ENCODE measurements around the gene RMC1. TPM values are rescaled to one million over a fixed set of nuclear protein-coding genes. Genes with fewer than 3 reads are reported as not detected.
A peak's percentile ranks its signal among the peaks of the same experiment; 100 is the strongest.

The RMC1 gene
- total and polyA plus RNA-seq, 2 donors from 2014 or later = 25.9 to 40.4 TPM

GRCh38 chr18:23458830-23459529 is 44.3 kb upstream of the RMC1 start:
- TF ChIP-seq, protein P1, sequence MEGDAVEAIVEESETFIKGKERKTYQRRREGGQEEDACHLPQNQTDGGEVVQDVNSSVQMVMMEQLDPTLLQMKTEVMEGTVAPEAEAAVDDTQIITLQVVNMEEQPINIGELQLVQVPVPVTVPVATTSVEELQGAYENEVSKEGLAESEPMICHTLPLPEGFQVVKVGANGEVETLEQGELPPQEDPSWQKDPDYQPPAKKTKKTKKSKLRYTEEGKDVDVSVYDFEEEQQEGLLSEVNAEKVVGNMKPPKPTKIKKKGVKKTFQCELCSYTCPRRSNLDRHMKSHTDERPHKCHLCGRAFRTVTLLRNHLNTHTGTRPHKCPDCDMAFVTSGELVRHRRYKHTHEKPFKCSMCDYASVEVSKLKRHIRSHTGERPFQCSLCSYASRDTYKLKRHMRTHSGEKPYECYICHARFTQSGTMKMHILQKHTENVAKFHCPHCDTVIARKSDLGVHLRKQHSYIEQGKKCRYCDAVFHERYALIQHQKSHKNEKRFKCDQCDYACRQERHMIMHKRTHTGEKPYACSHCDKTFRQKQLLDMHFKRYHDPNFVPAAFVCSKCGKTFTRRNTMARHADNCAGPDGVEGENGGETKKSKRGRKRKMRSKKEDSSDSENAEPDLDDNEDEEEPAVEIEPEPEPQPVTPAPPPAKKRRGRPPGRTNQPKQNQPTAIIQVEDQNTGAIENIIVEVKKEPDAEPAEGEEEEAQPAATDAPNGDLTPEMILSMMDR (IDR thresholded peaks at IDR 0.05; ENCODE audit: borderline replicate concordance, extremely low read depth, insufficient read depth) = no peak
- FAIRE-seq (no peak), DNase-seq (no peak)
- peak overlapping the region in 2 of 3 donors; percentile 1 to 42 for H3K4me3 ChIP-seq (ENCODE audit: low read length in 3 of 3)
- intact Hi-C loops (cut with DNase I) = no loop called here
- H3K27ac ChIP-seq (ENCODE audit: low read depth in 2 of 2, low read length in 2 of 2) = peak overlapping the region; percentile 20 to 47
- H3K27me3 ChIP-seq (ENCODE audit: control insufficient read depth, insufficient read depth, low read length) = no peaks in the 10 kb centered on the region
- peaks cover 4 to 18% (median 7%) of the 10 kb centered on the region in 3 donors for H3K36me3 ChIP-seq (ENCODE audit: control insufficient read depth in 2 of 3, insufficient read depth in 3 of 3, low read length in 3 of 3)
- peaks cover 0 to 31% (median 12%) of the 10 kb centered on the region in 3 donors for H3K4me1 ChIP-seq (ENCODE audit: control insufficient read depth in 2 of 3, insufficient read depth in 2 of 3, low read depth in 1 of 3, low read length in 3 of 3)
- no peaks in the 10 kb centered on the region for H3K9me3 ChIP-seq (ENCODE audit: control insufficient read depth in 2 of 3, insufficient read depth in 1 of 3, low read length in 3 of 3)
- H3K9ac ChIP-seq (ENCODE audit: low read length in 3 of 3) = peak overlapping the region in 1 of 3 donors; percentile 13

GRCh38 chr18:23459530-23459921 is 43.8 kb upstream of the RMC1 start:
- peaks cover 6 to 24% (median 13%) of the 10 kb centered on the region in 3 donors for H3K36me3 ChIP-seq (ENCODE audit: control insufficient read depth in 2 of 3, insufficient read depth in 3 of 3, low read length in 3 of 3)
- peak overlapping the region in 1 of 2 donors; percentile 20 for H3K27ac ChIP-seq (ENCODE audit: low read depth in 2 of 2, low read length in 2 of 2)
- intact Hi-C loops (cut with DNase I) = no loop called here
- no peaks in the 10 kb centered on the region for H3K9me3 ChIP-seq (ENCODE audit: control insufficient read depth in 2 of 3, insufficient read depth in 1 of 3, low read length in 3 of 3)
- FAIRE-seq = no peak
- H3K27me3 ChIP-seq (ENCODE audit: control insufficient read depth, insufficient read depth, low read length) = no peaks in the 10 kb centered on the region
- peaks cover 0 to 31% (median 12%) of the 10 kb centered on the region in 3 donors for H3K4me1 ChIP-seq (ENCODE audit: control insufficient read depth in 2 of 3, insufficient read depth in 2 of 3, low read depth in 1 of 3, low read length in 3 of 3)
- TF ChIP-seq, protein P1 (IDR thresholded peaks at IDR 0.05; ENCODE audit: borderline replicate concordance, extremely low read depth, insufficient read depth) = no peak
- peak overlapping the region in 1 of 3 donors; percentile 42 for H3K4me3 ChIP-seq (ENCODE audit: low read length in 3 of 3)
- H3K9ac ChIP-seq (ENCODE audit: low read length in 3 of 3) = no peak overlapping the region
- no peak for DNase-seq

DNA sequence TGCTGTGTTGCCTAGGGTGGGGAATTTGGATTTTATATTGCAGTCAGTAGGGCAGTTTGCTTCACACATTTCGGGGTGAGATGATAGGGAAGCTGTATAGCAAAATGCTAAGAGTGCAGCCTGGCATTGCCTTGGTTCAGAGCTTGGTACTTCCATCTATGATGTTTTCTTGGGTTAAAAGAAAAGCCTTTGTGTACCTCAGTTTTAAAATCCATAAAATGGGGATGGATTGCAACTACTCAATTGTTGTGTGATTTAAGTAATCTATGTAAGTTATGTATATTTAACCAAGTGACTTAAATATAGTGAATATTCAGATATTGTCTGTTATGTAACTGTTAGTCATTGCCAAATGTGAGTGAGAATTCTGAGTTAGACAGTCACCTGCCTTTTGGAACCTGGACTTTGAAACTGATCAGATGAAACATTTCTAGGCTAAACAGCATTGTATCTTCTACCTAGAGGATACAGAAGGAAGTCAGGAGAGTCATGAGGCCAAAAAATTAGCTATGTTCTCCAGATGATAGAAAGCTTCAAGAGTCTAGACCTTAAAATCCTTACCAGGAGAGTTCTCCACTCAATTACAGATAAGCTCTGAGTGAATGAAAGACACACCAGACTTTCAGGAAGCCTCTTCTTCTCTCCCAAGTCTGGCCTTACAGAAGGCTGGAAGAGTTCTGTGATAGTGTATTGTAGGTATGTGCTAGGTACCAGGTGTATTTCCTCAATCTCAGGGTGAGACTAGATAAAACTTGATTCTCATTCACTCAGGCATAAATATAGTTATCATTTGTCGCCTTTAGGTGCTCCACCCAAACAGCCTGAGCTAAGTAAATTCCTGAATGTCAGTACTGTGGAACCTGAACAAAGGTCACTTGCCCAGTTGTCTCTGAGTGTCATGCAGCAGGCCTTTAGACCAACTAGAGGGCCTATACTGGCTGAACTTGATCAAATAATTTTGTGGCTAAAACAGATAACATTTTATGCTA is 42.7 kb upstream of the RMC1 start:
- Histone ChIP-seq H3K9ac (ENCODE audit: low read length in 3 of 3) (peak overlapping the region in 1 of 3 donors; percentile 21), H3K9me3 (ENCODE audit: control insufficient read depth in 2 of 3, insufficient read depth in 1 of 3, low read length in 3 of 3) (no peaks in the 10 kb centered on the region), H3K27me3 (ENCODE audit: control insufficient read depth, insufficient read depth, low read length) (no peaks in the 10 kb centered on the region), H3K27ac (ENCODE audit: low read depth in 2 of 2, low read length in 2 of 2) (peak overlapping the region in 1 of 2 donors; percentile 77), H3K4me3 (ENCODE audit: low read length in 3 of 3) (peak overlapping the region in 1 of 3 donors; percentile 30), H3K4me1 (ENCODE audit: control insufficient read depth in 2 of 3, insufficient read depth in 2 of 3, low read depth in 1 of 3, low read length in 3 of 3) (peaks cover 0 to 31% (median 12%) of the 10 kb centered on the region in 3 donors), H3K36me3 (ENCODE audit: control insufficient read depth in 2 of 3, insufficient read depth in 3 of 3, low read length in 3 of 3) (peaks cover 6 to 26% (median 14%) of the 10 kb centered on the region in 3 donors)
- TF ChIP-seq, protein P1 (IDR thresholded peaks at IDR 0.05; ENCODE audit: borderline replicate concordance, extremely low read depth, insufficient read depth) = no peak
- DNase-seq (no peak), FAIRE-seq (no peak)
- intact Hi-C loops (cut with DNase I) = no loop called here

Data from kidney (tissue), 14 donors.